SK-N-MC (cell line): ENCODE results near the gene SH3PXD2A.

Experiments used
- EZH2 ChIP-seq: fragments of 200-600 bp; sonication (generic); IDR thresholded peaks from one replicate; pipeline ENCODE4 v1.6.1; 2017; ENCODE audit warnings: antibody characterized with exemption
- FOXP2 ChIP-seq: optimal IDR thresholded peaks from 2 replicates; pipeline ENCODE3; 2011; ENCODE audit warnings: mild to moderate bottlenecking, moderate library complexity; ENCODE audit not compliant: insufficient read depth; ENCODE audit errors: extremely low read length, control extremely low read depth
- POLR2AphosphoS5 ChIP-seq: IDR thresholded peaks from 2 replicates; pipeline ENCODE4 v1.6.1; 2012; ENCODE audit warnings: mild to moderate bottlenecking, low read depth, low read length, borderline replicate concordance

DNA sequence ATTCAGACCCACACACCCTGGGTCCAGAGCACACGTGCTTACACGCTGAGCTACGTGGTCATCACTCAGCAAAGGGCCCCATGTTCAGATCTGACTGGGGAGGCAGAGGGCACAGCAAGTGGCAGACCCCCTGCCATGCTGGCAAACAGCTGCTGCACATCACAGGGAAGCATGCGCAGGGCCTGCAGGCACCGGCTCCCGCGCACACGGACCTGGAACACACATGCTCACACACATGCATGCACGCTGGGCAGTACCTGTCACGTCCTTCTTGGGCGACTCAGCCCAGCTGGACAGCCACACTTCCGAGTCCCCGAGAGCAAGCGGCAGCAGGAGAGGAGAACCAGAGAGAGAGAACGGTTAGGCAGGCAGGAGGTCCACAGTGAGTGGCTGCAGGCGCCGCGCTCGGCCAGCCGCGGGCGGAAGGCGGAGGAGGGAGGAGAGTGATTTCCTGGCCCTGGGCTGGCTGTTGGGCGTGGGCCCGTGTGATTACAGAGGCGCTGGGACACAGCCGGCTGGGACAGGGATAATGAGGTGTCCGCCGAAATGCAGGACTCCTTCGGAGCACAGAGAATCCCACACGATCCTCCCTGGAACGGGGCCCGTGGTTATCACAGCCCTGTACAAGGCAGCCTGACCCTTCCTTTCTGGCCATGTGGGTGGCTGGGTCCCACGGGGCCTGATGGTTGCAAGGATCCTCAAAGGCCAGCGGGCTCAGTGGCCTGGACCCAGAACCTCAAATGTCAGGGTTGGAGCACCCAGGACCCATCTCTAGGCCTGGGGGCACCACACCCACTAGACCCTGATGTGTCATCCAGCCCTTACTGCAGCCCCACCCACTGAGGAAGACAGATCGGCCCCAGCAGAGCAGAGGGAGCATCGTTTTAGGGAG is 186.8 kb downstream of the SH3PXD2A start:
- no peak for TF ChIP-seq EZH2
- TF ChIP-seq POLR2AphosphoS5 = no peak
- no peak for TF ChIP-seq FOXP2
